H9 (cell line): ENCODE measurements around the gene PHETA1. TPM values are rescaled to one million over a fixed set of nuclear protein-coding genes. Genes with fewer than 3 reads are reported as not detected.

Experiments used
- DNase-seq: peaks from one replicate; pipeline ENCODE4 v3.0.0-alpha.2; 2017
- H2AFZ ChIP-seq: one replicate; pipeline ENCODE4 v1.6.1; 2013; ENCODE audit warnings: mild to moderate bottlenecking, low read length, control low read depth, moderate library complexity
- H2AK5ac ChIP-seq: 2 replicates; pipeline ENCODE4 v1.6.1; 2013; ENCODE audit warnings: low read length, control low read depth, mixed read lengths; ENCODE audit not compliant: insufficient read length
- H2BK120ac ChIP-seq: one replicate; pipeline ENCODE4 v1.6.1; 2013; ENCODE audit warnings: low read depth, mild to moderate bottlenecking, low read length, control low read depth, inconsistent platforms; ENCODE audit not compliant: poor library complexity, severe bottlenecking
- H2BK12ac ChIP-seq: 2 replicates; pipeline ENCODE4 v1.6.1; 2013; ENCODE audit warnings: low read length, control low read depth, mixed read lengths, low read depth; ENCODE audit not compliant: insufficient read length
- H2BK15ac ChIP-seq: 2 replicates; pipeline ENCODE4 v1.6.1; 2013; ENCODE audit warnings: low read depth, low read length, control low read depth
- H2BK20ac ChIP-seq: one replicate; pipeline ENCODE4 v1.6.1; 2013; ENCODE audit warnings: low read depth, mild to moderate bottlenecking, low read length, control low read depth, inconsistent platforms; ENCODE audit not compliant: poor library complexity, severe bottlenecking
- H2BK5ac ChIP-seq: 2 replicates; pipeline ENCODE4 v1.6.1; 2013; ENCODE audit warnings: low read length, control low read depth, mixed read lengths; ENCODE audit not compliant: insufficient read length
- H3K14ac ChIP-seq: 2 replicates; pipeline ENCODE4 v1.6.1; 2013; ENCODE audit warnings: low read length, control low read depth; ENCODE audit not compliant: insufficient read depth
- H3K18ac ChIP-seq: 2 replicates; pipeline ENCODE4 v1.6.1; 2013; ENCODE audit warnings: low read depth, mild to moderate bottlenecking, mixed read lengths, low read length, control low read depth; ENCODE audit not compliant: insufficient read length
- H3K23ac ChIP-seq: 2 replicates; pipeline ENCODE4 v1.6.1; 2013; ENCODE audit warnings: low read length, control low read depth, mixed read lengths, low read depth; ENCODE audit not compliant: insufficient read length
- H3K23me2 ChIP-seq: 2 replicates; pipeline ENCODE4 v1.6.1; 2013; ENCODE audit warnings: low read depth, mild to moderate bottlenecking, mixed read lengths, low read length, control low read depth; ENCODE audit not compliant: insufficient read length, poor library complexity, severe bottlenecking
- H3K27ac ChIP-seq: 2 replicates; pipeline ENCODE4 v1.5.1; 2013; ENCODE audit warnings: low read length, control low read depth, mixed read lengths, low read depth; ENCODE audit not compliant: insufficient read length
- H3K27me3 ChIP-seq: 2 replicates; pipeline ENCODE4 v1.6.1; 2013; ENCODE audit warnings: low read length, control low read depth, inconsistent platforms; ENCODE audit not compliant: insufficient read depth
- H3K4ac ChIP-seq: 2 replicates; pipeline ENCODE4 v1.6.1; 2013; ENCODE audit warnings: low read depth, mild to moderate bottlenecking, control low read depth, inconsistent platforms, low read length, moderate library complexity
- H3K4me1 ChIP-seq: 2 replicates; pipeline ENCODE4 v1.6.1; 2013; ENCODE audit warnings: low read length, control low read depth, inconsistent platforms; ENCODE audit not compliant: insufficient read depth
- H3K4me2 ChIP-seq: 2 replicates; pipeline ENCODE4 v1.6.1; 2013; ENCODE audit warnings: low read length, control low read depth, mixed read lengths; ENCODE audit not compliant: insufficient read length, insufficient read depth
- H3K56ac ChIP-seq: 2 replicates; pipeline ENCODE4 v1.6.1; 2013; ENCODE audit warnings: low read depth, mild to moderate bottlenecking, mixed read lengths, low read length, control low read depth; ENCODE audit not compliant: insufficient read length
- H3K79me1 ChIP-seq: 2 replicates; pipeline ENCODE4 v1.6.1; 2013; ENCODE audit warnings: low read depth, mild to moderate bottlenecking, moderate library complexity, low read length, control low read depth, inconsistent platforms; ENCODE audit not compliant: insufficient read depth, poor library complexity, severe bottlenecking
- H3K79me2 ChIP-seq: 2 replicates; pipeline ENCODE4 v1.6.1; 2013; ENCODE audit warnings: low read length, control low read depth, inconsistent platforms; ENCODE audit not compliant: insufficient read depth
- H3K9ac ChIP-seq: 2 replicates; pipeline ENCODE4 v1.6.1; 2013; ENCODE audit warnings: low read length, control low read depth, mixed read lengths; ENCODE audit not compliant: insufficient read length; ENCODE audit errors: extremely low read depth
- H3K9me3 ChIP-seq: one replicate; pipeline ENCODE4 v1.6.1; 2013; ENCODE audit warnings: low read depth, low read length, inconsistent platforms; ENCODE audit not compliant: control insufficient read depth
- H3T11ph ChIP-seq: one replicate; pipeline ENCODE4 v1.6.1; 2013; ENCODE audit warnings: mild to moderate bottlenecking, low read length, control low read depth, inconsistent platforms
- H4K20me1 ChIP-seq: one replicate; pipeline ENCODE4 v1.6.1; 2013; ENCODE audit not compliant: control insufficient read depth, insufficient read length, insufficient read depth
- H4K5ac ChIP-seq: 2 replicates; pipeline ENCODE4 v1.6.1; 2013; ENCODE audit warnings: low read depth, mild to moderate bottlenecking, mixed read lengths, low read length, control low read depth; ENCODE audit not compliant: insufficient read length
- H4K8ac ChIP-seq: replicated peaks from 2 replicates; pipeline ENCODE4 v1.6.1; 2013; ENCODE audit warnings: low read length, control low read depth, mixed read lengths, low read depth; ENCODE audit not compliant: insufficient read length
- H4K91ac ChIP-seq: 2 replicates; pipeline ENCODE4 v1.6.1; 2013; ENCODE audit warnings: low read depth, mild to moderate bottlenecking, moderate library complexity, mixed read lengths, low read length, control low read depth; ENCODE audit not compliant: insufficient read length
- H3K27ac Mint-ChIP-seq, 3 experiments: 2 replicates in 2 of 3; 3 replicates in 1 of 3; pipeline ENCODE4 v1.8.0; 2020 to 2021; ENCODE audit warnings: mixed read lengths in 3 of 3, mild to moderate bottlenecking in 1 of 3, moderate library complexity in 1 of 3
- H3K27me3 Mint-ChIP-seq: 2 replicates; pipeline ENCODE4 v1.8.0; 2021; ENCODE audit warnings: low read depth, mild to moderate bottlenecking, moderate library complexity, mixed read lengths
- H3K36me3 Mint-ChIP-seq, 3 experiments: 2 replicates in 2 of 3; 3 replicates in 1 of 3; pipeline ENCODE4 v1.8.0; 2020 to 2021; ENCODE audit warnings: low read depth in 3 of 3, mixed read lengths in 3 of 3; ENCODE audit not compliant: insufficient read depth in 1 of 3
- H3K4me1 Mint-ChIP-seq, 2 experiments: 2 replicates each; pipeline ENCODE4 v1.8.0; 2020; ENCODE audit warnings: mixed read lengths in 2 of 2
- H3K4me3 Mint-ChIP-seq, 2 experiments: 2 replicates in 1 of 2; 3 replicates in 1 of 2; pipeline ENCODE4 v1.8.0; 2020 to 2021; ENCODE audit warnings: mild to moderate bottlenecking in 2 of 2, mixed read lengths in 2 of 2, moderate library complexity in 1 of 2
- H3K9me3 Mint-ChIP-seq, 2 experiments: 2 replicates in 1 of 2; 3 replicates in 1 of 2; pipeline ENCODE4 v1.8.0; 2020; ENCODE audit warnings: mild to moderate bottlenecking in 2 of 2, mixed read lengths in 2 of 2, moderate library complexity in 1 of 2
- CTCF ChIP-seq: fragments of 200-600 bp; sonication (generic); conservative IDR thresholded peaks from 3 replicates; pipeline ENCODE4 v1.8.0; 2021; ENCODE audit warnings: antibody characterized with exemption, mild to moderate bottlenecking
- WGBS: extraction: QIAGEN DNeasy Blood & Tissue Kit; methylation state at CpG from one replicate; pipeline ENCODE4 v1.1.7; 2013; ENCODE audit warnings: missing lambda C conversion rate, low lambda C conversion rate, mixed read lengths; ENCODE audit not compliant: insufficient read length; ENCODE audit errors: extremely low coverage; 5-methylcytosine and 5-hydroxymethylcytosine counted together
- total RNA-seq: library from RNA; stranded (reverse); gene quantifications from 2 replicates; pipeline ENCODE4 v1.2.1, GENCODE V29; 2021

The PHETA1 gene
- total RNA-seq, 1 experiment from 2014 or later, result 13.1 TPM

GRCh38 chr12:111313833-111314259 lies 55.0 kb downstream of the PHETA1 start:
- Histone ChIP-seq H3K79me2 (no peaks in the 10 kb centered on the region), H3K4me2 (no peak overlapping the region), H2BK12ac (no peak overlapping the region), H3K23ac (no peak overlapping the region), H4K91ac (no peak overlapping the region), H3K9ac (no peak overlapping the region), H2BK15ac (no peak overlapping the region), H3T11ph (no peak overlapping the region), H3K27ac (no peak overlapping the region), H3K4me1 (no peaks in the 10 kb centered on the region), H3K14ac (no peak overlapping the region), H3K56ac (no peak overlapping the region), H3K23me2 (no peaks in the 10 kb centered on the region), H3K4ac (no peak overlapping the region), H2BK120ac (no peak overlapping the region), H2BK5ac (no peak overlapping the region), H2BK20ac (no peak overlapping the region), H2AK5ac (no peak overlapping the region), H3K18ac (no peak overlapping the region), H3K79me1 (no peaks in the 10 kb centered on the region), H2AFZ (no peak overlapping the region), H3K27me3 (no peaks in the 10 kb centered on the region), H4K8ac (no peak overlapping the region), H4K5ac (no peak overlapping the region), H4K20me1 (no peaks in the 10 kb centered on the region), H3K9me3 (no peaks in the 10 kb centered on the region)
- Mint-ChIP-seq H3K27ac (peak overlapping the region in 1 of 3 experiments; percentile 46; a peak in 3 of 7 replicates), H3K4me1 (peaks cover 5 to 12% of the 10 kb centered on the region in 2 experiments), H3K27me3 (no peaks in the 10 kb centered on the region), H3K9me3 (no peaks in the 10 kb centered on the region), H3K36me3 (peaks cover 2 to 6% (median 5%) of the 10 kb centered on the region in 3 experiments; a peak in 4 of 7 replicates), H3K4me3 (no peak overlapping the region)
- peak; percentile 93 for DNase-seq
- no CpG with 5 or more reads among the region's 8 CpGs for WGBS
- peak; percentile 98 for TF ChIP-seq CTCF
